HEK293T (cell line): ENCODE results near the gene TSC2.
"Not testable (repeated sequence)": the region's sequence is repeated elsewhere in the genome, so short reads cannot be mapped to it uniquely, and the experiment has no call there.

Experiments used
- CTCF ChIA-PET: fragments of 350-600 bp; formaldehyde crosslinking; extraction: SDS; loops from one replicate; lab custom pipeline; 2021; ENCODE audit warnings: antibody characterized with exemption, inconsistent platforms; lab: Yijun Ruan, JAX
- POLR2A ChIA-PET: fragments of 350-600 bp; formaldehyde crosslinking; extraction: SDS; loops from one replicate; lab custom pipeline; 2020; ENCODE audit warnings: antibody characterized with exemption, inconsistent platforms; lab: Yijun Ruan, JAX
- DNase-seq: peaks from one replicate; pipeline ENCODE4 v3.0.0; 2012; ENCODE audit warnings: mixed read lengths; ENCODE audit errors: extremely low spot score
- ARNT ChIP-seq: fragments of 450-650 bp; IDR thresholded peaks from 2 replicates; pipeline ENCODE4 v1.6.1; 2017; ENCODE audit warnings: mild to moderate bottlenecking
- ELF4 ChIP-seq: fragments of 450-650 bp; IDR thresholded peaks from 2 replicates; pipeline ENCODE4 v1.6.1; 2017; ENCODE audit warnings: antibody characterized with exemption
- FOXA1 ChIP-seq: fragments of 450-650 bp; IDR thresholded peaks from 2 replicates; pipeline ENCODE4 v1.6.1; 2016; ENCODE audit warnings: mild to moderate bottlenecking
- FOXK2 ChIP-seq: fragments of 450-650 bp; IDR thresholded peaks from 2 replicates; pipeline ENCODE4 v1.6.1; 2016; ENCODE audit warnings: mild to moderate bottlenecking
- FOXM1 ChIP-seq: fragments of 450-650 bp; IDR thresholded peaks from 2 replicates; pipeline ENCODE4 v1.6.1; 2017; ENCODE audit warnings: mild to moderate bottlenecking, borderline replicate concordance
- HDGF ChIP-seq: fragments of 450-650 bp; IDR thresholded peaks from 2 replicates; pipeline ENCODE4 v1.6.1; 2017; ENCODE audit warnings: antibody characterized with exemption, borderline replicate concordance
- L3MBTL2 ChIP-seq: fragments of 450-650 bp; conservative IDR thresholded peaks from 2 replicates; pipeline ENCODE4 v1.6.1; 2016; ENCODE audit warnings: mild to moderate bottlenecking
- LEF1 ChIP-seq: fragments of 450-650 bp; IDR thresholded peaks from 2 replicates; pipeline ENCODE4 v1.6.1; 2017; ENCODE audit warnings: mild to moderate bottlenecking, borderline replicate concordance
- NFRKB ChIP-seq: fragments of 450-650 bp; IDR thresholded peaks from 2 replicates; pipeline ENCODE4 v1.6.1; 2016; ENCODE audit warnings: mild to moderate bottlenecking, moderate library complexity
- PKNOX1 ChIP-seq: fragments of 450-650 bp; IDR thresholded peaks from 2 replicates; pipeline ENCODE4 v1.6.1; 2016
- SUZ12 ChIP-seq: fragments of 450-650 bp; IDR thresholded peaks from 2 replicates; pipeline ENCODE4 v1.6.1; 2016; ENCODE audit warnings: mild to moderate bottlenecking
- ZNF384 ChIP-seq: fragments of 450-650 bp; IDR thresholded peaks from 2 replicates; pipeline ENCODE4 v1.6.1; 2016

Gene TSC2

DNA sequence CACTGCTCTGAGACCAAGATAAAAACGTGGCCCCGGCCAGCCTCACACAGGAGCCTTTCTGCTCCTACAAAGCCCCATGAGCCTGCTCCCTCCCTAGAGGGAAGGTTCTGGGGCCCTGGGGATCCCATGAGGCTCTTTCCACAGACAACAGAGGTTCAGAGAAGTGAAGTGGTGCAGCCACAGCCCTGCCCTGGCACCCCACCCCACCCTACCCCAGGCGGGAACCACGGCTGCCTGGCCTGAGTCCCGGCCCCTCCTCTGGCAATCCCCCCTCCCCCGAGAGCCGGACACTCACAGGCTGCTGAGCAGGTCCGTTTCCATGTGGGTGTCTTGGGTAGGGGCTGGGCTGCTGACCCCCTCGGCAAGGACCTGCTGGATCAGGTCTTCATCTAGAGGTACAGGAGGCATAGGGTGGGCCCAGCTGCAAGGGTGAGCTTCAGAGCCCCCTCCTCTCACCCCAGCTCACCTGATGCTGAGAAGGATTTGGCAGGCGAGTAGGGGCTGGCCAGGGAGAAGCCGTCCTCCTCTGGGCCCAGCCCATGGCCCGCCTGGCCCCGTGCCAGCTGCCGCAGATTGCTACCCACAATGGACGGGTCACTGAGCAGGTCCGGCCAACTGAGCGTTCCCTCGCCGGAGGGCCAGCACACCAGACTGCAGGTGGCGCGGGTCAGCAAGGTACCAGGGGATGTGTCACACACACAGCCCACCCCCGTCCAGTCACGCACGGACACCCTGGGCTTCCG is 49.2 kb downstream of the TSC2 start:
- no peak for DNase-seq
- ChIA-PET CTCF (no interaction called here), POLR2A (no interaction called here)
- no peak for TF ChIP-seq HDGF
- TF ChIP-seq FOXM1: no peak
- no peak for TF ChIP-seq FOXA1
- TF ChIP-seq SUZ12: no peak
- no peak for TF ChIP-seq PKNOX1
- TF ChIP-seq FOXK2: no peak
- no peak for TF ChIP-seq NFRKB
- TF ChIP-seq ARNT: no peak
- no peak for TF ChIP-seq L3MBTL2
- no peak for TF ChIP-seq ZNF384

DNA sequence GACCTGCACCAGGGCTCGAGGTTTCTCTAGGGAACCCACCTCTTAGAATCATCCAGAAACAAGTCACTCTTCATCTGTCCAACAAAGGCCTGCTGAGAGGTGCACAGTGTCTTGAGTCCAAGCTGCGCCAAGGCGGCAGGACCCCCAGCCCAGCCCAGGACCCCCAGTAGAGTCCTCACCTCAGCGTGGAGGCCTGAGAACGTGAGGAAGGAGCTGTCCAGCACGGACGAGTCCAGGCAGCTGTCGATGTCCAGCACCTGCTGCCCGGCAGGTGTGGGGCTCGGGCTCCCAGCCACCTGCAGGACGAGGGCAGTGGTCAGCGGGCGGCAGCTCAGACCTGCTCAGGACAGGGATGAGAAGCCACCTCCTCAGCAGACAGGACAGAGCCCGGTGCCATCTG is 49.9 kb downstream of the TSC2 start:
- POLR2A ChIA-PET, DNase-seq, CTCF ChIA-PET: not testable (repeated sequence)

DNA sequence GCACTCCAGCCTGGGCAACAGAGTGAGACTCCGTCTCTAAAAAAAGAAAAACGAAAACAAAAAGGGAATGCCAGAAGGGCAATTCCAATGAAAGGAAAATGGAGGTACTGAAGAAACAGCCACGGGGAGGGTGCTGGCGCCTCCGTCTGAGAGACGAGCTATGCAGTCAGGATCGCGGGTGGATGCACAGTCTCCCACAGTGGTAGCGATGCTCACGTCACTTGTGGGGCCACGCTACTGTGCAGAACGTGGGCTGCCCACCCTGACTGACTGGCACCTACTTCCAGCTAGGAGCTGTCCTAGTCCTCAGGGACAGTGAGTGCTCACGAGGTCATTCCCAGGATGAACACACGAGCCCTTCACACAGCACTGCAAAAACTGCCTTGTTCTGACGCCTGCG is 53.8 kb downstream of the TSC2 start:
- DNase-seq, POLR2A ChIA-PET, CTCF ChIA-PET: not testable (repeated sequence)

GRCh38 chr16:2102471-2102870 is 54.7 kb downstream of the TSC2 start:
- ChIA-PET CTCF (no interaction called here), POLR2A (no interaction called here)
- TF ChIP-seq ELF4 (no peak), LEF1 (no peak), FOXM1 (no peak)

GRCh38 chr16:2104464-2104863 is 56.7 kb downstream of the TSC2 start:
- POLR2A ChIA-PET, DNase-seq, CTCF ChIA-PET: not testable (repeated sequence)

More at GRCh38 chr16:2102471-2102870, 54.7 kb downstream of the TSC2 start:
- no peak for DNase-seq

DNA sequence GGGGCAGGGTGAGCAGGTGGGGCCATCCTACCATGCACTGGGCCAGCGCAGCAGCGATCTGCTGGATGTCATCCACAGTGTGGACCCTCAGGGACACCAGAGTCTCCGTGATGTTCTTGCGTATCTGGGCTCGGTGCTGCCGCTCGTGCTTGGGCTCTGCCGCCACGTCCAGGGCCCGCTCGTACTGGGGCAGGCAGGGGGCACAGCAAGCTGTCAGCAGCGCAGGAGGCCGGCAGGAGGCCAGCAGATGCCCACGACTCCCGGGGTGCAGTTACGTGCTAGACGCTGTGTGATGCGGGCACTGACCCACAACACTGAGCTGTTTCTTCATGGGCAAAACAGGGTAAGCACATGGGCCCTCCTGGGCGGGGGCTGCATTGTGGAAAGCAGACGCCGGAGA is 57.5 kb downstream of the TSC2 start:
- DNase-seq, CTCF ChIA-PET, POLR2A ChIA-PET: not testable (repeated sequence)

DNA sequence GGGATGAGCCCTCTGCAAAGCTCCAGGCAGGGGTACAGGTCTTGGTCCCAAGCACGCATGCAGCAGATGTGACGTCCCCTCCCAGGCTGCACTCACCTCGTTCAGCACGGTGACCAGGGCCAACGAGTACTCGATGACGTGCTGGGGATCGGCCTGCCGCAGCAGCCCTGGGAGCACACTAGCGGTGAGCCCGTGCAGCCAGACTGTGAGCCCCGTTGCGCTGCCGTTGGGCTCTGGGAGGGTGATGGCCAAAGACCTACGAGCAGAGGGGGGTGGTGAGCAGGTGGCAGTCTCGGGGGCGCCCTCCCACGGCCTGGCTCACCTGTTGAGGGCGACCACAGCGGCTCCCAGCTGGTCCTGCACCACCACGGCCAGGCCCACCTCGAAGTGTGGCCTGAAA is 58.0 kb downstream of the TSC2 start:
- POLR2A ChIA-PET, DNase-seq, CTCF ChIA-PET: not testable (repeated sequence)

GRCh38 chr16:2106211-2106610 is 58.4 kb downstream of the TSC2 start:
- DNase-seq, CTCF ChIA-PET, POLR2A ChIA-PET: not testable (repeated sequence)

DNA sequence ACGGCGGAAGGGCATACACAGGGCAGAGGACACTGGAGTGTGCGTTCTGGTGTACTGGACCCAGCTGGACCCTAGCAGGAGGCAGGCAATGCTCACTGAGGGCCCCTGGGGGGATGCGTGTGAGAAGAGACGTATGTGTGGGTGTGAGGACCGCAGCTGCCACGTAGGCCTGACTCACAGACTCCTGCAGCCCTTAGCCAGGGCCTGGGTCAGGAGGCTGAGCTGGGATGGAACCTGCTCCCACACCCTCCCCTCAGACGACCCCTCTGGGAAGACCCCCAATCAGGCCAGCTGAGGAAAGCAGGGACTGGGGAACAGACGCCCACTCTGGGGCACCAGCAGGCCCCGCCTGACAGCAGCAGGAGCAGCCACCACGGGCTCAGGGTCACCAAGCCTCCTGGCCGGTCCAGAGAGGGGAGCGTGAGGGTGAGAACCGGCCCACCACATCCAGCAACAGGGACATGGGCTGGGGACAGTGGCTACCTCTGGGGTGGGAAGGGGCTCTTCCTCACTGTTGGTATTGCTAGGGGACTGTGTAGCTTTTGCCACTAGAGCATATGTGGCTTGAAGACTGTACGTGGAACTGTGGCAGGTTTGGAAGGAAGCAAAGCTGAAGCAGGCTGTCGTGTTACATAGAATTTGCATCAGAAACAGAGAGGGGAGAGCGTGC is 59.5 kb downstream of the TSC2 start:
- CTCF ChIA-PET, POLR2A ChIA-PET, DNase-seq: not testable (repeated sequence)

GRCh38 chr16:2107791-2108125 is 60.0 kb downstream of the TSC2 start:
- CTCF ChIA-PET, POLR2A ChIA-PET, DNase-seq: not testable (repeated sequence)

DNA sequence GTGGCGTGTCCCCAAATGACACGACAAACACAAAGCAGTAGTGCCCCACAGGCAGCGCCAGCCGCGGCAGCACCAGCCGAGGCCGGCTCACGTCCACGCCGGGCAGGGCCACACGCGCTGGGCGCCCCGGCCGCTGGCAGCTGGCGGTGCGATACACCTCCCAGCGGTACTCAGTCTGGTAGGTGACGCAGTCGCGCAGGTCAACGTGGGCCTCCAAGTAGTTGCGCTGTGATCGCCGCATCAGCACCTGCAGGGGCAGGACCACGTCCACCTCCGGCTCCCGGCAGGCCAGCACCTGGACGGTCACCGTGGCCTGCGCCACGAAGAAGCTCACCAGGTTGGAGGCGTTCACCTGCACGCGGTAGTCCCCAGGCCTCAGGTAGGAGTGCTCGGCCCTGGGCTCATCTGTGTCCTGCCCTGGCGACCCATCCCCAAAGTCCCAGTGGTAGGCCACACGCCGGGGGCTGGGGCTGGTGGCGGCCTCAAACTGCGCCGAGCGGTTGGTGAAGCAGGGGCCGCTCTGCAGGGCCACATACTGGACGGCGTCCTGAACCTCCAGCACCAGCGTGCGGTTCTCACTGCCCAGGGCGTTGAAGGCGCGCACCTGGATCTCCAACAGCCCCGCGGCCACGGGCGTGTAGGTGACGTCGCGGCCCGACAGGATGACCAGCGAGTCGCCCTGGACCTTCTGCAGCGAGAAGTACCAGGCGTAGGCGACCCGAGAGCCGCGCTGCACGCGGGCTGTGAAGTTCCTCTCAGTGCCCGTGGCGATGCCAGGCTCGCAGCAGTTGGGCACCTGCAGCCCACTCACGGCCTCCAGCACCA is 60.9 kb downstream of the TSC2 start:
- CTCF ChIA-PET: not testable (repeated sequence)

DNA sequence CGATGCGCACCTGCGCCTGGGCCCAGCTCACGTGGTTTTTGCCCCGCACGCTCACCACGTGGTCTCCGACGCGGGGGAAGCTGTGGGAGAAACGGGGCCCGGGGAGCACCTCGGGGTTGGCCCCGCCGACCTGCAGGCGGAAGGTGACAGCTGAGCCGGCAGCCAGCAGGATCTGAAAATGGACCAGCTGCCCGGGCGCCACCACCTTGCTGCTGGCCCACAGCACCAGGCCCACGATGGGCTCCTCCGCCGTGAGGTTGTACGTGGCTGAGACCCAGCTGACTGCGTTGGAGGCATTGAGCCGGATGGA is 61.4 kb downstream of the TSC2 start:
- DNase-seq, CTCF ChIA-PET, POLR2A ChIA-PET: not testable (repeated sequence)

More for the DNA sequence above, 60.9 kb downstream of the TSC2 start:
- POLR2A ChIA-PET, DNase-seq: not testable (repeated sequence)

GRCh38 chr16:2109872-2110271 is 62.1 kb downstream of the TSC2 start:
- DNase-seq, POLR2A ChIA-PET, CTCF ChIA-PET: not testable (repeated sequence)

GRCh38 chr16:2110332-2111008 is 62.7 kb downstream of the TSC2 start:
- POLR2A ChIA-PET, CTCF ChIA-PET: not testable (repeated sequence)

DNA sequence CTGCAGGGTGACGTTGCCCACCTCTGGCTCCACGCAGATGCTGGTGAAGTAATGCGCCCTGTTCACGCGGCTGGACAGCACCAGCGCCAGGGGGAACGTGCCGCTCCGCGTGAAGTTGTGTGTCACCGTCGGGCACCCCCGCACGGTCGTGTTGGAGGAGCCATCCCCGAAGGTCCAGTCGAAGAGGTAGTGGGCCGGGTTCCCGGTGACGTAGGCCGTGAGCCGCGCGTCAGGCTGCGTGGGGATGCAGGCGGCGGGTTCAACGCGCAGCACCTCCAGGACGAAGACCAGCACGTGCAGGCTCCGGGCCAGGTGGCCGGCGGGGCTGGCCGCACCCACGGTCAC is 63.2 kb downstream of the TSC2 start:
- CTCF ChIA-PET, POLR2A ChIA-PET, DNase-seq: not testable (repeated sequence)

More at GRCh38 chr16:2110332-2111008, 62.7 kb downstream of the TSC2 start:
- DNase-seq: not testable (repeated sequence)
